ENCODE data around the gene C11orf91.

- TF ChIP-seq CTCF (IDR thresholded peaks at IDR 0.05): no peak
- TF ChIP-seq EP300 (IDR thresholded peaks at IDR 0.05): no peak
Measured at GRCh38 chr11:33689501-33689900, 11.1 kb downstream of the C11orf91 start.
